B cell (primary cell): ENCODE results near the gene PILRB.
"Not testable (repeated sequence)": the region's sequence is repeated elsewhere in the genome, so short reads cannot be mapped to it uniquely, and the experiment has no call there.

ENCODE experiments used
- EZH2 ChIP-seq: IDR thresholded peaks from 2 replicates; pipeline ENCODE4 v1.6.1; 2012; ENCODE audit warnings: borderline replicate concordance, low read depth, mild to moderate bottlenecking, moderate library complexity, low read length; ENCODE audit not compliant: insufficient read depth, poor library complexity, severe bottlenecking
- TF ChIP-seq, protein P1 (sequence below): fragments of 200-600 bp; IDR thresholded peaks from one replicate; pipeline ENCODE4 v1.8.0; 2022; ENCODE audit warnings: antibody characterized with exemption, mild to moderate bottlenecking

DNA sequence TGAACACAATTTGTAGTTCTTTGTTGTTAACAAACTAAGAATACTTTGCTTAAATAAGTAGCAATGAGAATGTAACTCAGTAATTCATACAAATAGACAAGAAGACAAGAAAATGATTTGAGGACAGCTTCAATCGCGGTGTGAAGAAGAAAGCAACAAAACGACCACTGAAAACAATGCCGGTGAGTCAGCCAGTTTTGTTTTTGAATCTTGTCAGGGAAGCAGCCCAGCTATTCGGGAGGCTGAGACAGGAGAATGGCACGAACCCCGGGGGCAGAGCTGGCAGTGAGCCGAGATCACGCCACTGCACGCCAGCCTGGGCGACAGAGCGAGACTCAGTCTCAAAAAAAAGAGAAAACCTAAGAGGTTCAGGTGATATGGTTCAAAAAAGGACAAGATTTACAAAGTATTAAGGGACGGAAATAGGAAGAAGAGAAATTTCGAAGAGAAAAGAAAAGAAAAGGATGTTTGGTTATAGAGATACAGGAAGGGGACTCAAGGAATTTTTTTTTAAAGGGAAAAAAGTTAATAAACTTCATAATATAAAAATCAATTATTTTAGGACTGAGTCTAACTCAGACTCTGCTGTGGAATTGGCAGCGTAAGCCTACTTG, 19.7 kb upstream of the PILRB start:
- TF ChIP-seq, protein P1, sequence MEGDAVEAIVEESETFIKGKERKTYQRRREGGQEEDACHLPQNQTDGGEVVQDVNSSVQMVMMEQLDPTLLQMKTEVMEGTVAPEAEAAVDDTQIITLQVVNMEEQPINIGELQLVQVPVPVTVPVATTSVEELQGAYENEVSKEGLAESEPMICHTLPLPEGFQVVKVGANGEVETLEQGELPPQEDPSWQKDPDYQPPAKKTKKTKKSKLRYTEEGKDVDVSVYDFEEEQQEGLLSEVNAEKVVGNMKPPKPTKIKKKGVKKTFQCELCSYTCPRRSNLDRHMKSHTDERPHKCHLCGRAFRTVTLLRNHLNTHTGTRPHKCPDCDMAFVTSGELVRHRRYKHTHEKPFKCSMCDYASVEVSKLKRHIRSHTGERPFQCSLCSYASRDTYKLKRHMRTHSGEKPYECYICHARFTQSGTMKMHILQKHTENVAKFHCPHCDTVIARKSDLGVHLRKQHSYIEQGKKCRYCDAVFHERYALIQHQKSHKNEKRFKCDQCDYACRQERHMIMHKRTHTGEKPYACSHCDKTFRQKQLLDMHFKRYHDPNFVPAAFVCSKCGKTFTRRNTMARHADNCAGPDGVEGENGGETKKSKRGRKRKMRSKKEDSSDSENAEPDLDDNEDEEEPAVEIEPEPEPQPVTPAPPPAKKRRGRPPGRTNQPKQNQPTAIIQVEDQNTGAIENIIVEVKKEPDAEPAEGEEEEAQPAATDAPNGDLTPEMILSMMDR = not testable (repeated sequence)
- not testable (repeated sequence) for TF ChIP-seq EZH2
